Glutamatergic neuron (in vitro differentiated cells): ENCODE results near the gene CCNL2. TPM values are rescaled to one million over a fixed set of nuclear protein-coding genes. Genes with fewer than 3 reads are reported as not detected.
A peak's percentile ranks its signal among the peaks of the same experiment; 100 is the strongest.

Experiments
- DNase-seq: peaks from one replicate; pipeline ENCODE4 v3.0.0; 2022
- H3K27ac Mint-ChIP-seq: one replicate; pipeline ENCODE4 v1.8.0; 2020; ENCODE audit warnings: mild to moderate bottlenecking, mixed read lengths, inconsistent platforms; ENCODE audit not compliant: unreplicated experiment
- H3K27me3 Mint-ChIP-seq: one replicate; pipeline ENCODE4 v1.8.0; 2020; ENCODE audit warnings: mild to moderate bottlenecking, moderate library complexity, mixed read lengths, inconsistent platforms; ENCODE audit not compliant: unreplicated experiment
- H3K36me3 Mint-ChIP-seq: one replicate; pipeline ENCODE4 v1.8.0; 2020; ENCODE audit warnings: mild to moderate bottlenecking, mixed read lengths, inconsistent platforms; ENCODE audit not compliant: unreplicated experiment
- H3K4me1 Mint-ChIP-seq: one replicate; pipeline ENCODE4 v1.8.0; 2020; ENCODE audit warnings: mild to moderate bottlenecking, low read depth, mixed read lengths, inconsistent platforms; ENCODE audit not compliant: unreplicated experiment
- H3K4me3 Mint-ChIP-seq: one replicate; pipeline ENCODE4 v1.8.0; 2020; ENCODE audit warnings: mild to moderate bottlenecking, mixed read lengths, inconsistent platforms; ENCODE audit not compliant: unreplicated experiment
- H3K9me3 Mint-ChIP-seq: one replicate; pipeline ENCODE4 v1.8.0; 2020; ENCODE audit warnings: mild to moderate bottlenecking, moderate library complexity, mixed read lengths, inconsistent platforms; ENCODE audit not compliant: unreplicated experiment
- total RNA-seq: library from RNA; stranded (reverse); fragmentation: NEBNext Ultra II Directional; extraction: Animal tissue kit (Norgen Biotek cat#: 25700); gene quantifications from one replicate; pipeline ENCODE4 v1.2.1, GENCODE V29; 2021; ENCODE audit not compliant: unreplicated experiment
- TF ChIP-seq, protein P1 (sequence below): fragments of 200-600 bp; sonication (generic); IDR thresholded peaks from one replicate; pipeline ENCODE4 v1.5.0; 2021; ENCODE audit not compliant: partially characterized antibody, unreplicated experiment

Gene CCNL2
- total RNA-seq, 1 donor from 2014 or later: 394 TPM

GRCh38 chr1:1349256-1350012, 49.7 kb downstream of the CCNL2 start, which contains the start of gene DVL1:
Gene DVL1 (minus strand): TSS chr1:1349418. CDS start chr1:1349065, 353 bp downstream.
- peaks cover 3% of the 10 kb centered on the region for H3K9me3 Mint-ChIP-seq
- H3K4me3 Mint-ChIP-seq: peak within 1 kb of the TSS; percentile 82
- peaks cover 16% of the 10 kb centered on the region for H3K4me1 Mint-ChIP-seq
- TF ChIP-seq, protein P1, sequence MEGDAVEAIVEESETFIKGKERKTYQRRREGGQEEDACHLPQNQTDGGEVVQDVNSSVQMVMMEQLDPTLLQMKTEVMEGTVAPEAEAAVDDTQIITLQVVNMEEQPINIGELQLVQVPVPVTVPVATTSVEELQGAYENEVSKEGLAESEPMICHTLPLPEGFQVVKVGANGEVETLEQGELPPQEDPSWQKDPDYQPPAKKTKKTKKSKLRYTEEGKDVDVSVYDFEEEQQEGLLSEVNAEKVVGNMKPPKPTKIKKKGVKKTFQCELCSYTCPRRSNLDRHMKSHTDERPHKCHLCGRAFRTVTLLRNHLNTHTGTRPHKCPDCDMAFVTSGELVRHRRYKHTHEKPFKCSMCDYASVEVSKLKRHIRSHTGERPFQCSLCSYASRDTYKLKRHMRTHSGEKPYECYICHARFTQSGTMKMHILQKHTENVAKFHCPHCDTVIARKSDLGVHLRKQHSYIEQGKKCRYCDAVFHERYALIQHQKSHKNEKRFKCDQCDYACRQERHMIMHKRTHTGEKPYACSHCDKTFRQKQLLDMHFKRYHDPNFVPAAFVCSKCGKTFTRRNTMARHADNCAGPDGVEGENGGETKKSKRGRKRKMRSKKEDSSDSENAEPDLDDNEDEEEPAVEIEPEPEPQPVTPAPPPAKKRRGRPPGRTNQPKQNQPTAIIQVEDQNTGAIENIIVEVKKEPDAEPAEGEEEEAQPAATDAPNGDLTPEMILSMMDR: peak; percentile 57
- peak; percentile 89 for DNase-seq
- H3K27ac Mint-ChIP-seq: peak within 1 kb of the TSS; percentile 28
- no peaks in the 10 kb centered on the region for H3K36me3 Mint-ChIP-seq
- peaks cover 12% of the 10 kb centered on the region for H3K27me3 Mint-ChIP-seq

DNA sequence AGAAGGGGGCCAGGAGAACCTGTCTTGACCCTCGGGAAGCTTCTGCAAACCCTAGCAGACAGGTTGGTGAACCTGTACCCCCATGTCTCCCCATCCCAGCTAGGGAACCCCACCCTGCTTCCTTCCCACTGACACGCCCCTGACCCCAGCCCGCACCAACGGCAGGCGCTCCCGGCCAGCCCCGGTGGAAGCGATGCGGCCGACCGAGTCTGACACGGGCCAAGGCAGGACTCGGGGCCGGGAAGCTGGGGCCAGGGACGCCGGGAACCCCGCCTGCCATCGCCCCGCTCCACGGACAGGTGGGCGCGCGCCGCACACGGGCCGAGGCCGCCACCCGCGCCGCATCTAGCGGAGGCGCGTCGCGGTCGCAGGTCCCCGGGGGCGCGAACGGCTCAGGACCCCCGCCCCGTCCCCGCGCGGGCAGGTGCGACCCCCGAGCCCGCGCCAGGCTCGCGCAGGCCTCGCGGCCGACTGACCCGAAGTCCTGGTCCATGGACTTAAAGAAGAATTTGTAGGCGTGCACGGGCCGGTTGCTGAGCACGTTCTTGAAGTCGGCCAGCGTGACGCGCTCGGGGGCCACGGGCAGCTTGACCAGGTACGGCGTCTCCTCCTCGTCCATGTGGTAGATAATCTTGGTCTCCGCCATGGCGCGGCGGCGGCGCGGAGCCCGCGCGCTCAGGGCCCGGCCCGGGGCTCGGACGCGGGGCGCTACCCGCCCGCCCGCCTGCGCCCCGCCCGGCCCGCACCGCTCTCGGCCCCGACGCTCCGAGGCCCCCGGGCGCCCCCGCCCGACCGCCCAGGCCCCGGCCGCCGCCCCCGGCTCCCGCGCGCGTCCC, 50.5 kb downstream of the CCNL2 start:
- peaks cover 12% of the 10 kb centered on the region for H3K27me3 Mint-ChIP-seq
- DNase-seq: no peak
- TF ChIP-seq, protein P1: no peak
- H3K4me1 Mint-ChIP-seq: peaks cover 16% of the 10 kb centered on the region
- H3K36me3 Mint-ChIP-seq: no peaks in the 10 kb centered on the region
- peaks cover 3% of the 10 kb centered on the region for H3K9me3 Mint-ChIP-seq
- peak overlapping the region; percentile 82 for H3K4me3 Mint-ChIP-seq
- H3K27ac Mint-ChIP-seq: peak overlapping the region; percentile 28

GRCh38 chr1:1347663-1348419, 51.3 kb downstream of the CCNL2 start:
- Mint-ChIP-seq H3K4me3 (peak overlapping the region; percentile 82), H3K4me1 (peaks cover 16% of the 10 kb centered on the region), H3K27me3 (peaks cover 14% of the 10 kb centered on the region), H3K27ac (peak overlapping the region; percentile 33), H3K9me3 (peaks cover 3% of the 10 kb centered on the region), H3K36me3 (no peaks in the 10 kb centered on the region)
- DNase-seq: no peak
- TF ChIP-seq, protein P1: no peak

GRCh38 chr1:1347026-1347595, 52.0 kb downstream of the CCNL2 start:
- no peak for DNase-seq
- Mint-ChIP-seq H3K36me3 (no peaks in the 10 kb centered on the region), H3K27me3 (peaks cover 8% of the 10 kb centered on the region), H3K27ac (no peak overlapping the region), H3K4me1 (peaks cover 10% of the 10 kb centered on the region), H3K4me3 (peak overlapping the region; percentile 82), H3K9me3 (peaks cover under 1% of the 10 kb centered on the region)
- TF ChIP-seq, protein P1: no peak
